Measurements from ENCODE around the gene COMMD7. TPM values are rescaled to one million over a fixed set of nuclear protein-coding genes. Genes with fewer than 3 reads are reported as not detected.

Gene COMMD7
- total RNA-seq, 1 experiment from 2014 or later: 13.2 TPM

DNA sequence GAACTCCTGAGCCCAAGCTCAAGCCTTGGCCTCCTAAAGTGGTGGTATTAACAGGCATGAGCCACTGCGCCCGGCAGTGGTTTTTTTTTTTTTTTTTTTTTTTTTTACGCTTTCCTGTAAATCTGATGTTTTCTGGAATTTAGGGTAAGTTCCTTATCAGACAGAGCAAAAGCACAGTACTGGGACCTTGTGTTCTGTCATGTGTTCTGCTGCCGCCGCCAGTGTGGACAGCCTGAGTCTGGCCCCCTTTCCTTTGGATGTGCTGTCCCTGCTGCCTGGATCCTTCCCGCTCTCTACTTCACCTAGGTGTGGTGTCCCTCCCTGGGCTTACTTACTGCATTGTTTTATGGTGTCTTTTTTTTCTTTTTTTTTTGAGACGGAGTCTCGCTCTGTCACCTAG is 30.6 kb upstream of the COMMD7 start:
- POLR2A ChIA-PET: interaction anchor here (0.6 to 1.0 kb wide), 2 partner anchors 25 to 30 kb away, joined by 4 read pairs; no protein-coding TSS in a partner anchor

More for the DNA sequence above, 30.6 kb upstream of the COMMD7 start:
- H3K9ac ChIP-seq (ENCODE audit: low read length): no peak overlapping the region
- H3K4me3 ChIP-seq (replicated peaks in 1 of 2; ENCODE audit: low read depth in 1 of 2, low read length in 2 of 2): no peak overlapping the region
- H2AFZ ChIP-seq (ENCODE audit: low read depth, low read length, poor library complexity, severe bottlenecking): no peak overlapping the region
- CTCF ChIA-PET: interaction anchor here (1.3 to 1.4 kb wide), 2 partner anchors 16 to 100 kb away, joined by 3 to 4 read pairs; partner anchors contain the start of gene C20orf203
- TF ChIP-seq SP1 (IDR thresholded peaks at IDR 0.05; ENCODE audit: low read depth) (no peak), TCF7L2 (IDR thresholded peaks at IDR 0.05; ENCODE audit: borderline replicate concordance, extremely low read depth, insufficient read depth, insufficient read length) (no peak), JUND (IDR thresholded peaks at IDR 0.05) (no peak), ATF3 (IDR thresholded peaks at IDR 0.05) (no peak)
- TF ChIP-seq, protein P1, sequence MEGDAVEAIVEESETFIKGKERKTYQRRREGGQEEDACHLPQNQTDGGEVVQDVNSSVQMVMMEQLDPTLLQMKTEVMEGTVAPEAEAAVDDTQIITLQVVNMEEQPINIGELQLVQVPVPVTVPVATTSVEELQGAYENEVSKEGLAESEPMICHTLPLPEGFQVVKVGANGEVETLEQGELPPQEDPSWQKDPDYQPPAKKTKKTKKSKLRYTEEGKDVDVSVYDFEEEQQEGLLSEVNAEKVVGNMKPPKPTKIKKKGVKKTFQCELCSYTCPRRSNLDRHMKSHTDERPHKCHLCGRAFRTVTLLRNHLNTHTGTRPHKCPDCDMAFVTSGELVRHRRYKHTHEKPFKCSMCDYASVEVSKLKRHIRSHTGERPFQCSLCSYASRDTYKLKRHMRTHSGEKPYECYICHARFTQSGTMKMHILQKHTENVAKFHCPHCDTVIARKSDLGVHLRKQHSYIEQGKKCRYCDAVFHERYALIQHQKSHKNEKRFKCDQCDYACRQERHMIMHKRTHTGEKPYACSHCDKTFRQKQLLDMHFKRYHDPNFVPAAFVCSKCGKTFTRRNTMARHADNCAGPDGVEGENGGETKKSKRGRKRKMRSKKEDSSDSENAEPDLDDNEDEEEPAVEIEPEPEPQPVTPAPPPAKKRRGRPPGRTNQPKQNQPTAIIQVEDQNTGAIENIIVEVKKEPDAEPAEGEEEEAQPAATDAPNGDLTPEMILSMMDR (IDR thresholded peaks at IDR 0.05 in 2 of 3, conservative IDR thresholded peaks at IDR 0.05 in 1 of 3; ENCODE audit: borderline replicate concordance in 1 of 3, insufficient read depth in 1 of 3, low read depth in 2 of 3, low read length in 2 of 3): no peak
- no peak overlapping the region for H3K4me2 ChIP-seq (ENCODE audit: low read length)
- no TSS peak for BruUV-seq (replicated peaks)
- DNase-seq (ENCODE audit: low read depth, low spot score) (no peak), ATAC-seq (no peak)
- H3K27ac ChIP-seq (ENCODE audit: low read depth, low read length): no peak overlapping the region
- H3K36me3 ChIP-seq (ENCODE audit: control insufficient read depth in 1 of 2, insufficient read depth in 2 of 2, low read length in 2 of 2): no peaks in the 10 kb centered on the region
- no peaks in the 10 kb centered on the region for H4K20me1 ChIP-seq (ENCODE audit: insufficient read depth)
- RAD21 ChIA-PET (ENCODE audit: low non-redundant PET in 1 of 2, low total read pairs in 2 of 2, uncharacterized antibody in 2 of 2, unreplicated experiment in 2 of 2): no interaction called here
- H3K4me1 ChIP-seq (ENCODE audit: control insufficient read depth in 1 of 2, insufficient read depth in 2 of 2, low read length in 2 of 2): peaks cover 22 to 31% of the 10 kb centered on the region in 2 experiments
- H3K9me3 ChIP-seq (ENCODE audit: control insufficient read depth in 1 of 2, insufficient read depth in 1 of 2, low read depth in 1 of 2, low read length in 2 of 2): no peaks in the 10 kb centered on the region
- H3K79me2 ChIP-seq (ENCODE audit: insufficient read depth, low read length): peaks cover 84% of the 10 kb centered on the region
- no peaks in the 10 kb centered on the region for H3K9me2 ChIP-seq (ENCODE audit: insufficient read depth)
- intact Hi-C loops (cut with micrococcal nuclease): loop anchor here (10.0 kb wide), 1 partner anchor 249 kb away; no protein-coding TSS in a partner anchor
- no peaks in the 10 kb centered on the region for H3K27me3 ChIP-seq (ENCODE audit: insufficient read depth, low read length)

Measured in HCT116 (cell line).